Left forelimb (tissue), 1 donor: ENCODE measurements around the gene BID.
"Not testable (repeated sequence)": the region's sequence is repeated elsewhere in the genome, so short reads cannot be mapped to it uniquely, and the experiment has no call there.

Experiments used
- DNase-seq: peaks from one replicate; pipeline ENCODE4 v3.0.0-alpha.2; 2018; ENCODE audit warnings: low spot score

Gene BID

DNA sequence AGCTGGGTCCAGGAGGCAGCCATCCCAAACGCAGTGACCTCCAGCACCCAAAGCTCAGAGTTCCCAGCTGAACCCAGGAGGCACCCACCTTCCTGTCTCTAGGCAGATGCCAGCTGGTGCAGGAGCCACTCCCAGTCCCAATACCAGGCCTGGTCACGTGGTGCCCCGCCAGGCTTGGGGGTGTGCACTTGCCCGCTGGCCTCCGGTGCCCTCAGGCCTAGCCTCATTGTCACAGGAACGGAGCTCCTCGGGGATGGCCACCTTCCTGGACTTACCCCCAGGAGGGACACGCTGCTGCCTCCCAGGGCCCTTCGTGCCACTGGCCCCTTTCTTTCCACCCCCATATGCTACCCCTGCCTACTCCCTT lies 4.6 kb downstream of the BID start:
- DNase-seq: no peak

DNA sequence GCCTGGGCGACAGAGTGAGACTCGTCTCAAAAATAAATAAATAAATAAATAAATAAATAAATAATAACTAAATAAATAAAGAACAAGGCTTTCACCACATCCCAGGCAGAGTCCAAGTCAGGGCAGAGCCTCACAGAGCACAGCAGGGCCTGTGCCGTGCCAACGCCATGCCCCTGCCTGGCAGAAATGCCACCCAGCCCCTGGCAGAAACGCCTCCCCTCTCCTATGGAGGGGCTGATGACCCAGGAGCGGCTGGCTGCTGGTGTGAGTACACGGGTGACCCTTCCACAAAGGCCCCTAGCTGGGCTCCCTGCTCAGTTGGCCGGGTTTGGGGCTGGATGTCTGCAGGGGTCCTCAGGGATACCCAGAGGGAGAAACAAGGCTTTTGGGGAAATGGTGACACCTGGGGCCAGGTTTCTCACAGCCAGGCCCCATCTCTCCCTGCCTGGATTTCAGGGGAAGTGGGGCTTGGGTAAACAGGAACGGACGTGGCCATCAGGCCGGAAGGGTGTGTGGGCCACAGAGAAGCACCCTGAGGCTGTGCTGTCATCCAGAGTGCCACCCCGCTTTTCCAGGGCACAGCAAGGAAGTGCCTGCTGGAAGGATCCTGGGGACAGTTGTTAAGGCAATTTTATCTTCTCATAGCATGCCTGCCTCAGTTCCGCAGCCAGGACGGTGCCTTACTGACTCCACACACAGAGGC lies 5.1 kb downstream of the BID start:
- DNase-seq: no peak

DNA sequence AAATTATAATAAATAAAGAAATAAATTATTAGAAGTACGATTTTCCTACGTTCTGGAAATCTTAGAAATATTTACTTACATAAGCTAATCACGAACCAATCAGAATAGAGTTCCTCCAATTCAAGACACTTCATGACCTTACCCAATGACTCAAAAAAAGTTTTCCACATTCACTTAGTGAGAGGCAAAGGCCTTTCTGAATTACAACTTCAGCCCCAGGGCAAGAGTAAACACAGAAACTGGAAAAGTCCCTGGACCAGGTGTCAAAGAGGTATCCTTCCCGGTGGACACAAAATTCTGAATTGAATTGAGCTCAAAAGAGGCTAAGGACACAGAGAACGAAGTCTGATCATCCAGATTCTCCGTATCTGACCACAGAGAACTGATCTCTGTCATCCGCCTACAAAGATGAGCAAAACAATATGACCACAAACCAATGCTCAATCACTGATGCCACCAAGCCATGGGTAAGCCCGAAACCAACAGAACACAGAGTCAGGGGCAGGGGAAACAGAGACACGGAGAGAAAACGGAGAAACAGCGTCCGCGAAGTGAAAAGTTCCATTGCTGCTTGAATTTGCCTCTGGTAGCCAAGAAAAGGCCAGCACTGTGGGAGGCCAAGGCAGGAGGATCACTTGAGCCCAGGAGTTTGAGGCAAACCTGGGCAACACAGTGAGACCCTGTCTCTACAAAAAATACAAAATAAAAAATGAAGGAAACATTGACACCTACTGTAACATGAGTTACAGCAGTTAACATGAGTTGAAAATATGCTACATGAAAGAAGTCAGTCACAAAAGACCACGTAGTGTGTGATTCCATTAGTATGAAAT lies 6.8 kb downstream of the BID start:
- no peak for DNase-seq

- DNase-seq: not testable (repeated sequence)
Observed at GRCh38 chr22:17764852-17765251, 9.4 kb downstream of the BID start.

DNA sequence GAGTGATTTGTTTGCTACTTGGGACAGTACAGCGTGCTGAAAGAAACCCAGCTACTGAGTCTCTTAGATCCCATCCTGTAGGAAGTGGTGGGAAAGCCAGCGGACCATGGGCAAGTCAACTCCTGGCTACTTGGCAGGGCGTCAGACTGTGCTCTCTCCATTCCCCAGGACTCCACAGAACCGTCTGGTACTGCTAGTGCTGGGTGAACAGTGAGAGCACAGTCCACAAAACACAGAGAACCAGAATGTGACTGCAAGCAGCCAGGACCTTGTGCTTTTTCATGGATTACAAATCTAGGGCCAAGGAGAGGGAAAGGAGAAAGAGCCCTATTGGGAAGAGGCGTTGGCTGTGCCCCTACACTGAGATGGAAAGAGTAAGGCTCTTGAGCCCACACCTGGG lies 10.2 kb downstream of the BID start:
- no peak for DNase-seq

DNA sequence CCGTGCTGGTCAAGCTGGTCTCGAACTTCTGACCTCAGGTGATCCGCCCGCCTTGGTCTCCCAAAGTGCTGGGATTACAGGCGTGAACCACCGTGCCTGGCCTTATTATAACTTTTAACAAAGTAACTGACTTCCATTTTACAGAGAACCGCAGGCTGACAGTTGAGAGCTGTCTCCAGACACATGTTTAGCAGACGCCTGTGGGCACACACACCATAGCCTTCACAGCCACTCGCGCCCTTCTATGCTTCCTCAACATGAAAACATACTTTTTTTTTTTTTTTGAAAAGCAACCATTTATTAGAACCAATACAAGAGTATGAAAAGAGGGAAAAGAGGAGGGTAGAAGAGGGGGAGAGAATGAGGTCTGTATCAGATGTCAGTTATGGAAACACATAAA lies 10.8 kb downstream of the BID start:
- not testable (repeated sequence) for DNase-seq

DNA sequence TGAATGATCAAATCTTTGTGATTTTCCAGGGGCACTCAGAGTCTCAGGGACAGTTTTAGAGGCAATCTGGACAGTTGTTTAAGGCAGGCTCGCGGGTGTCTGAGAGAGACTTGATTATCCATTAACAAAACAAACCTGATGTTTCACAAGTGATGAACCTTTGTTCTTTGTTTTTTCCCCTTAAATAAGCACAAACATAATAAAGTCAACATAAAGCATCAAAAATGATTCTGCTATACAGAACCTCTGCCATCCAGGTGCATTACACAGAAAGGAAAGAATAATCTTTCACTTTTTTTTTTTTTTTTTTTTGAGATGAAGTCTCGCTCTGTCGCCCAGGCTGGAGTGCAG lies 13.2 kb downstream of the BID start:
- DNase-seq: no peak

DNA sequence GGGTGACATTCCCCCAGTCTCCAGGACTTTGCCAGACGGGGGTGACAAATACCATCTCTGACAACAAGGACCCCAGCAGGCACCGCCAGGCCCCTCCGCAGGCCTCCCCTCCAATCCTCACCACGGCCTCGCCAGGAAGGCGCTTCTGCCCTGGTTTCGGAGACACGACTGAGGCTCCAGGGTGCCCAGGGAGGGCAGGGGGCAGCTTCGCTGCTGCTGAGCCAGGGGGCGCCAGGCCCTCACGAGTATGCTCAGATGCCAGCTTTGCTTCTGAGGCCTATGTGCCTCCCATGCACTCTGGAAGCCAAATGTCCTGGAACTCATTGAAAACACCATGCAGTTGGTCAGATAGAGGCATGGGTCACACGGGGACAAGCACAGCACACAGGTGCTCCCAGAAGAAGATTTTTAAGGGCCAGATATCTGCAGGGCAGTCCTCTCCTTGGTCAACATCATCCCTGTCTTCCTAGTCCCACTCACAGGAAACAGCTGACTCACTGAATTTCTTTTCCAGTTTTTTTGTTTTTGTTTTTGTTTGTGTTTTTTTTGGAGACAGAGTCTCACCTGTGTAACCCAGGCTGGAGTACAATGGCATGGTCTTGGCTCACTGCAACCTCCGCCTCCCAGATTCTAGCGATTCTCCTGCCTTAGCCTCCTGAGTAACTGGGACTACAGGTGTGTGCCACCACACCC lies 19.9 kb downstream of the BID start:
- DNase-seq: no peak

GRCh38 chr22:17753401-17753989 lies 20.8 kb downstream of the BID start:
- DNase-seq: no peak

GRCh38 chr22:17751596-17751995 lies 22.7 kb downstream of the BID start:
- DNase-seq: no peak

GRCh38 chr22:17749605-17750395 lies 24.5 kb downstream of the BID start:
- DNase-seq: no peak

DNA sequence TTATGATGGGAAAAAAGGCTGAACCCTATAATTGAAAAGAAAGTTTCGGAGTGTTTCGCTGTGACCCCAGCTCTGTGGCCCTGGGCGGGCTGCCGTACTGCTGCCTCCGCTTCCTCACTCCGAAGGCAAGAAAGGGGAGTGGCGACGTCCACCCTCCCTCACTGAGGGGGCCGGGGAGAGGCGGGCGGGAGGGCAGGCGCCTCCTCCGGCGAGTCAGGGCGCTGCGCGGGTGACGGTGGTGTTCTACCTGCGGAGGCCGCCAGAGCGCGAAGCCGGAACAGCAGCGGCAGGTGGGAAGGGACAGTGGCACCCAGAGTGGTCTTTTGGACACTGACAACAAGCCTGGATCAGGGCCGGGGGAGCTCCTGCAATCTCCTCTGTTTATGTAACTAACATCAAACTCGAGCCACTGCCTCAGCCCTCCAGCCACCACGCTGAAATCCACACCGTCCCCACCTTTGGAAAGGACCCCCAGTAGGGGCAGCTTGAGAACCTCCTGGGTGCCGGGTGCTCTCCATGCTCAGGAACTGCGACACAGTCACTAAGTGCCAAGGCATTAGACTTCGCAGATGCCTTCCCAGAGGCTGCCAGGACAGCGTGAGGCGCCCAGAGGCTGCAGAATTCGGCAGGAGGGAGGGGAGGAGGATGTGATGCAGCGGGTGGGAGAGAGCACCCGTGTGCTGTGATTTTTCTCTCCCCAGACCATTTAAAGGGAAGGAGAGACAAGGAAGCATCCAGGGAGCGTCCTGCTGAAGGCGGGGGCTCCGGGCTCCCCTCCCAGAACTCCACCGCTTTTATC lies 25.5 kb downstream of the BID start:
- no peak for DNase-seq

GRCh38 chr22:17746916-17747315 lies 27.4 kb downstream of the BID start:
- no peak for DNase-seq

DNA sequence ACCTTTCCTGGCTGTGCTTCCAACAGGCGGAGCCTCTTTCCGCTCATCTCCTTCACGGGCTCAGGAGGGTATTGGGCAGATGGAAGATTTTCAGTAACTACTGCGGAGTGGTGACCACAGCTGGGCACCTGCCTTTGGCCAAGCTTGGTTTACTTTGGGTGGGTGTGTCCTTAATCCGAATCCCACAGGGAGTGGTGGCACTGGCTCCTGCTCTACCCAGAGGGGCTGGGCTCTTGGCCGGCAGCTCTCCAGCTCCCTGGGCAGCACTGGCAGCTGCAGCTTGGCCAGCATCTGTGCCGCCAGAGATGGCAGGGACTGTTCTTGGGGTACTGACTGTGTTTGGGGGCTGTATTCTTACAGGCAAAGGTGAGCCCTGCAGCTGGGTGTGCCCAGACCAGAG lies 29.8 kb downstream of the BID start:
- no peak for DNase-seq

DNA sequence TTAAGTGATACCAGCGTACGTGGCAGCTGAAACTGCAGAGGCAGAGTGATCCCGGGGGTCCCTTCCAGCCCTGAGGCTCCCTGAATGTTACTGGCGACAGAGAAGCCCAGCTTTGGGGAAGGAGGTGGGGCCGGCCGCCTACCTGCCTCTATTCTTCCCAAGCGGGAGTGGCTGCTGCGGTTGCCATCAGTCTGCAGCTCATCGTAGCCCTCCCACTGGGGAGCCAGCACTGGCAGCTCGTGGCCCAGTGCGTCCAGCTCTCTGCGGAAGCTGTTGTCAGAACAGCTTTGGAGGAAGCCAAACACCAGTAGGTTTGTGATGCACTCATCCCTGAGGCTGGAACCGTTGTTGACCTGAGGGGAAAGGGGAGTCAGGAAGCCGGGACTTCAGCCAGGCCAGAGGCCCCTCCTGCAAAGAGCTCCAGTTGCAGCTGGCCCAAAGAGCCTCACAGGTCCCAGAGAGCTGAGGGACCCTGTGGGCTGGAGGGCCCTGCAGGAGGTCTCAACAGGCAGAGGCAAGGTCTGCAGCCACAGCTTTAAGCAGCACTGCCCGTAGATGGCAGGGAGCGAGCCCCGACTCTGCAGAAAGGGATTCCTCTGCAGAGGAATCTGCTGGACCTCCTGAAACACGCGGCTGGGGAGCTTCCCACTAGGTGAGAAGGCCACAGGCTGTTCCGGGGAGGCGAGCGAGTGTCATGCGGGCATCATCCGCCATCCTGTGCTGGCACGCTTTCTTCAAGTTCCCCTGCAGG lies 30.4 kb downstream of the BID start:
- DNase-seq: no peak

GRCh38 chr22:17742527-17742902 lies 31.8 kb downstream of the BID start:
- peak; percentile 80 for DNase-seq

DNA sequence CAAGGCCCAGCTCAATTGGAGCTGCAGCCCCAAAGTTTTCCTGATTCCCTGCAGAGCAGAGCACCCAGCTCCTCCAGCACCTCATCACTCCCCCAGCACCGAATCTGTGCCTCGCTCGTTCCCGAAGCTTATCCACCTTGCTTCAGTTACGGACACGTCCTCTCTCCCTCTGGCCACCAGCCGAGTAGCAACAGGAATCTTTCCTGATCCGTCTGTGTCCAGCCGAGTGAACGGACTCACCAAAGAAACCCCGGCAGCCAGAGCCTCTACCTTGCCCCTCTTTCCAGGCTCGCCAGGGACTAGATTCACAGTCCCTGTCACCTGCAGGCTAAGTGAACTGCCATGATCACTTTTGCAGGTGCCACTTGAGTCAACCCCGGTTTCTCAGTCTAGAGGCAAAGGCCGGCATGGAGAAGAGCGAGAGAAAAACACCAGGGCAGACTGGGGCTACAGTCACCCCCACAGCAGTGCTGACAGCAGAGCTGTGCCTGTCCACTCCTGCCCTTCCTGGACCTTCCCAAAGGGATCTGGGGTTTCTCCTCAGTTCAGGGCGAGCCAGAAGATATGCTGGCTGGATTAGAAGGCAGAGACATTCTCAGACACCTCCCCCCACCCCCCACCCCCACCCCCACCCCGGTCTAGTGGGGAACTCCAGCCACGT lies 32.3 kb downstream of the BID start:
- peak; percentile 48 for DNase-seq

DNA sequence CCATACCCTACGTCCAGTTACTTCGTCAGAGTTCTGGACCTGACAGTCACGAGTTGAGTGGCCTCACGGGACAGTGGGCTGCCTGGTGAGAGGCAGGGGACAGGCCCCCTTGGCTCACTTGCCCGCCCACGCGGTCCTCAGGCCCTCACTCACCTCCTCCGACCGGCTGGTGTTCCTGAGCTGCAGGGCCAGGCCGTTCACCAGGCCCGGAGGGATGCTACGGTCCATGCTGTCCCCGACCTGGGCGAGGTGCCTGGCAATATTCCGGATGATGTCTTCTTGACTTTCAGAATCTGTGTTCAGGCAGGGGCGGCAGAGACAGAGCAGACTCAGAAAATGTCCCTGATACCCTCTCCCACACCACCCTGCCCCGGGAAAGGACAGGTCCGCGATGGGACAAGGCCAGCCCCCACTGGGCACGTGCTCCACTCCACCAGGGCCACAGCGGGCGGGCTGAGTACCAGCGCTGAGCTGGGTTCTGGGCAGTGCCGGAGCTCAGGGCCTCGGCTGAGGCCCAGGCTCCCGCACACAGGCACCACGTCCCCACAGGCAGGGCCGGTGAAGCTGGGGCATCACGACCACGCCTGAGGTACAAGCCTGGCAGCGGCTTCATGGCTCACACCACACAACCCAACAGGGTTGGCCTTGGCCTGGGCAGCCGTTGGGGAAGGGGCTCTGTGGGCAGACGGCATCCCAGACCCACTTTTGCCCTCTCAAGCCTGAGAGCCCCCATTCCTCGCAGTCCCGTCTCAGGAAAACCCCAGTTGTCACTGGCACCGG lies 34.9 kb downstream of the BID start:
- DNase-seq: peak; percentile 47
